ENCODE data around the gene CRYGD. TPM values are rescaled to one million over a fixed set of nuclear protein-coding genes. Genes with fewer than 3 reads are reported as not detected.
"Not testable (repeated sequence)": the region's sequence is repeated elsewhere in the genome, so short reads cannot be mapped to it uniquely, and the experiment has no call there.

CRYGD gene
- total and polyA plus RNA-seq, 9 of the 15 experiments (the other 6 are each of a cell fraction or from before 2014, with no cell fraction given), result not detected

- TF ChIP-seq CEBPB (tag; IDR thresholded peaks at IDR 0.05) (0 out of 2 replicates have a peak, but pooled peaks have one; percentile 13), CREBBP (IDR thresholded peaks at IDR 0.05; ENCODE audit: low read depth, low read length) (no peak), SNRNP70 (optimal IDR thresholded peaks at IDR 0.05; ENCODE audit: low read depth, low read length) (no peak), ZNF146 (CRISPR knock-in tag; IDR thresholded peaks at IDR 0.05; ENCODE audit: unreplicated experiment) (peak; percentile 51)
- Histone ChIP-seq H3K4me3 (no peak overlapping the region), H3K79me2 (ENCODE audit: control insufficient read depth, insufficient read depth, low read length) (no peaks in the 10 kb centered on the region), H3K9me1 (ENCODE audit: control insufficient read depth, insufficient read depth, low read length) (no peaks in the 10 kb centered on the region), H3K27me3 (ENCODE audit: control insufficient read depth in 2 of 2, insufficient read depth in 2 of 2, low read length in 2 of 2) (0 out of 5 replicates have a peak, but pooled peaks cover 0 to 6% of the 10 kb centered on the region in 2 experiments), H3K4me2 (ENCODE audit: insufficient read depth, low read length) (no peak overlapping the region), H3K9me3 (replicated peaks; ENCODE audit: control insufficient read depth, insufficient read depth, low read depth, low read length) (no peaks in the 10 kb centered on the region), H3K4me1 (replicated peaks in 1 of 2; ENCODE audit: control insufficient read depth in 2 of 2, insufficient read depth in 2 of 2, low read length in 2 of 2) (no peaks in the 10 kb centered on the region), H3K36me3 (ENCODE audit: control insufficient read depth, insufficient read depth, low read length) (no peaks in the 10 kb centered on the region), H2AFZ (ENCODE audit: low read depth, low read length) (no peak overlapping the region), H3K9ac (ENCODE audit: insufficient read depth in 1 of 2, low read depth in 2 of 2, low read length in 2 of 2) (no peak overlapping the region), H3K27ac (ENCODE audit: extremely low read depth, low read depth, low read length) (no peak overlapping the region), H4K20me1 (replicated peaks; ENCODE audit: control insufficient read depth, insufficient read depth, low read length) (no peaks in the 10 kb centered on the region)
- ChIA-PET CTCF (ENCODE audit: low intra/inter-chr PET ratio) (no interaction called here), POLR2A (no interaction called here)
- intact Hi-C loops (cut with micrococcal nuclease), result loop anchor here (5.0 kb wide), 1 partner anchor 167 kb away; the partner anchor contains the start of gene PIKFYVE
- WGBS (ENCODE audit: insufficient coverage, low coverage, missing lambda C conversion rate), result 33% methylated on average over 13 of the region's 13 CpGs
- FAIRE-seq (no peak), DNase-seq (ENCODE audit: extremely low read depth in 1 of 4, low spot score in 3 of 4) (no peak), ATAC-seq (no peak)
- in situ Hi-C loops (cut with MboI), result no loop called here
- BruUV-seq (replicated peaks), result no TSS peak
These were observed 24.4 kb downstream of the CRYGD start for GRCh38 chr2:208099682-208100470.

DNA sequence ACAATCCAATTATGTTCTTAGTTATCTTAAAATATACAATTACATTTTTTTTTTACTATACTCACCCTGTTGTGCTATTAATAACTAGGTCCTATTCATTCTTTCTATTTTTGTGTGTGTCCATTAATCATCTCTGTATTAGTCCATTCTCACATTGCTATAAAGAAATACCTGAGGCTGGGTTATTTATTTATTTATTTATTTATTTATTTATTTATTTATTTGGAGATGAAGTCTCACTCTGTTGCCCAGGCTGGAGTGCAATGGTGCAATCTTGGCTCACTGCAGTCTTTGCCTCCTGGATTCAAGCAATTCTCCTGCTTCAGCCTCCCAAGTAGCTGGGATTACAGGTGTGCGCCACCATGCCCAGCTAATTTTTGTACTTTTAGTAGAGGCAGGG, 25.6 kb downstream of the CRYGD start:
- H3K36me3 ChIP-seq (ENCODE audit: control insufficient read depth, insufficient read depth, low read length); H3K9me3 ChIP-seq (replicated peaks; ENCODE audit: control insufficient read depth, insufficient read depth, low read depth, low read length); H3K9me1 ChIP-seq (ENCODE audit: control insufficient read depth, insufficient read depth, low read length); H3K27me3 ChIP-seq (ENCODE audit: control insufficient read depth in 2 of 2, insufficient read depth in 2 of 2, low read length in 2 of 2); DNase-seq (ENCODE audit: extremely low read depth in 1 of 4, low spot score in 3 of 4); intact Hi-C loops (cut with micrococcal nuclease); H3K4me2 ChIP-seq (ENCODE audit: insufficient read depth, low read length); H3K9ac ChIP-seq (ENCODE audit: insufficient read depth in 1 of 2, low read depth in 2 of 2, low read length in 2 of 2); H4K20me1 ChIP-seq (replicated peaks; ENCODE audit: control insufficient read depth, insufficient read depth, low read length); in situ Hi-C loops (cut with MboI); H3K79me2 ChIP-seq (ENCODE audit: control insufficient read depth, insufficient read depth, low read length); BruUV-seq (replicated peaks); ATAC-seq; CTCF ChIA-PET (ENCODE audit: low intra/inter-chr PET ratio); H3K4me3 ChIP-seq; FAIRE-seq; H2AFZ ChIP-seq (ENCODE audit: low read depth, low read length); H3K4me1 ChIP-seq (replicated peaks in 1 of 2; ENCODE audit: control insufficient read depth in 2 of 2, insufficient read depth in 2 of 2, low read length in 2 of 2); H3K27ac ChIP-seq (ENCODE audit: extremely low read depth, low read depth, low read length); POLR2A ChIA-PET: not testable (repeated sequence)
- 60% methylated on average over 1 of the region's 1 CpG for WGBS (ENCODE audit: insufficient coverage, low coverage, missing lambda C conversion rate)

All from K562 (cell line).